NOMO-1 (cell line): ENCODE results near the gene APOH.
A peak's percentile ranks its signal among the peaks of the same experiment; 100 is the strongest.
"Not testable (repeated sequence)": the region's sequence is repeated elsewhere in the genome, so short reads cannot be mapped to it uniquely, and the experiment has no call there.

Source experiments
- DNase-seq, 2 experiments: peaks; one replicate each; lab custom pipeline; 2025; ENCODE audit not compliant: unreplicated experiment in 2 of 2; lab: John Stamatoyannopoulos, UW

The APOH gene

GRCh38 chr17:66228887-66229782 lies at the start of gene APOH:
Gene APOH (minus strand): TSS chr17:66229415. CDS start chr17:66229379, 36 bp downstream.
- DNase-seq = no peak

- no peak for DNase-seq
Measured at GRCh38 chr17:66277191-66277590, 48.0 kb upstream of the APOH start.

- DNase-seq = no peak
Measured at GRCh38 chr17:66276328-66276937, 47.2 kb upstream of the APOH start.

GRCh38 chr17:66275651-66276050 lies 46.4 kb upstream of the APOH start:
- DNase-seq = no peak

- no peak for DNase-seq
Measured at GRCh38 chr17:66273586-66273848, 44.3 kb upstream of the APOH start.

GRCh38 chr17:66272811-66273585 lies 43.8 kb upstream of the APOH start:
- no peak for DNase-seq

GRCh38 chr17:66271512-66271911 lies 42.3 kb upstream of the APOH start:
- no peak for DNase-seq

GRCh38 chr17:66270106-66270505 lies 40.9 kb upstream of the APOH start:
- no peak for DNase-seq

- DNase-seq = no peak
Measured at GRCh38 chr17:66268247-66268927, 39.2 kb upstream of the APOH start.

- DNase-seq = no peak
Measured at GRCh38 chr17:66264696-66265095, 35.5 kb upstream of the APOH start.

GRCh38 chr17:66262767-66263166 lies 33.6 kb upstream of the APOH start:
- DNase-seq = no peak

GRCh38 chr17:66260688-66261087 lies 31.5 kb upstream of the APOH start:
- DNase-seq = no peak

GRCh38 chr17:66260275-66260674 lies 31.1 kb upstream of the APOH start:
- DNase-seq = no peak

- DNase-seq = no peak
Measured at GRCh38 chr17:66255527-66255971, 26.3 kb upstream of the APOH start.

GRCh38 chr17:66255112-66255511 lies 25.9 kb upstream of the APOH start:
- DNase-seq = peak; percentile 24 to 73

- not testable (repeated sequence) for DNase-seq
Measured at GRCh38 chr17:66253458-66253857, 24.2 kb upstream of the APOH start.

GRCh38 chr17:66250686-66251085 lies 21.5 kb upstream of the APOH start:
- no peak for DNase-seq

GRCh38 chr17:66248285-66248684 lies 19.1 kb upstream of the APOH start:
- DNase-seq = no peak

- no peak for DNase-seq
Measured at GRCh38 chr17:66241839-66242238, 12.6 kb upstream of the APOH start.

GRCh38 chr17:66240630-66241029 lies 11.4 kb upstream of the APOH start:
- no peak for DNase-seq

- DNase-seq = no peak
Measured at GRCh38 chr17:66240013-66240412, 10.8 kb upstream of the APOH start.
